HepG2 (cell line): ENCODE data around the gene SLC8A2. TPM values are rescaled to one million over a fixed set of nuclear protein-coding genes. Genes with fewer than 3 reads are reported as not detected.

ENCODE experiments used
- AKAP8 ChIP-seq: sonication (generic); formaldehyde crosslinking; IDR thresholded peaks from 2 replicates; pipeline ENCODE4 v1.5.1; 2020; ENCODE audit warnings: mild to moderate bottlenecking, missing genetic modification reagents
- ATF3 ChIP-seq: sonication (generic); formaldehyde crosslinking; IDR thresholded peaks from 2 replicates; pipeline ENCODE4 v1.4.0; 2020; ENCODE audit warnings: missing genetic modification reagents
- JUN ChIP-seq: sonication (generic); formaldehyde crosslinking; IDR thresholded peaks from 2 replicates; pipeline ENCODE4 v1.4.0; 2020; ENCODE audit warnings: mild to moderate bottlenecking, missing genetic modification reagents
- MED13 ChIP-seq: sonication (generic); formaldehyde crosslinking; IDR thresholded peaks from 2 replicates; pipeline ENCODE4 v1.5.0; 2020; ENCODE audit warnings: missing genetic modification reagents
- MYNN ChIP-seq: sonication (generic); formaldehyde crosslinking; IDR thresholded peaks from 2 replicates; pipeline ENCODE4 v1.4.0; 2020; ENCODE audit warnings: mild to moderate bottlenecking, low read depth, missing genetic modification reagents
- PHB2 ChIP-seq: fragments of 450-650 bp; IDR thresholded peaks from 2 replicates; pipeline ENCODE4 v1.6.1; 2018; ENCODE audit not compliant: partially characterized antibody
- PITX1 ChIP-seq: sonication (generic); formaldehyde crosslinking; IDR thresholded peaks from 2 replicates; pipeline ENCODE4 v1.5.1; 2020; ENCODE audit warnings: mild to moderate bottlenecking, missing genetic modification reagents
- PRMT3 ChIP-seq: sonication (generic); formaldehyde crosslinking; IDR thresholded peaks from 2 replicates; pipeline ENCODE4 v1.8.1; 2022; ENCODE audit warnings: low read depth, mild to moderate bottlenecking, moderate library complexity, missing genetic modification reagents, borderline replicate concordance
- RARA ChIP-seq: IDR thresholded peaks from 2 replicates; pipeline ENCODE4 v1.6.1; 2016; ENCODE audit warnings: missing genetic modification reagents, missing compliant biosample characterization
- RFX3 ChIP-seq: IDR thresholded peaks from 2 replicates; pipeline ENCODE4 v1.6.1; 2016; ENCODE audit warnings: missing biosample characterization, missing genetic modification reagents
- SRF ChIP-seq: IDR thresholded peaks from 2 replicates; pipeline ENCODE4 v1.6.1; 2011; ENCODE audit warnings: mild to moderate bottlenecking, low read depth, low read length, moderate library complexity
- SYNCRIP ChIP-seq: fragments of 200-400 bp; formaldehyde crosslinking; IDR thresholded peaks from 2 replicates; pipeline ENCODE4 v1.6.1; 2018; ENCODE audit warnings: mild to moderate bottlenecking, low read depth, low read length; ENCODE audit not compliant: insufficient read depth
- TBX3 ChIP-seq: fragments of 450-650 bp; IDR thresholded peaks from 2 replicates; pipeline ENCODE4 v1.6.1; 2017; ENCODE audit warnings: antibody characterized with exemption, mild to moderate bottlenecking, inconsistent platforms, borderline replicate concordance
- TEAD3 ChIP-seq: optimal IDR thresholded peaks from 2 replicates; pipeline ENCODE3; 2016; ENCODE audit warnings: borderline replicate concordance
- ZBTB39 ChIP-seq: sonication (generic); formaldehyde crosslinking; IDR thresholded peaks from 2 replicates; pipeline ENCODE4 v1.5.0; 2020; ENCODE audit warnings: missing genetic modification reagents
- ZNF280B ChIP-seq: sonication (generic); formaldehyde crosslinking; IDR thresholded peaks from 2 replicates; pipeline ENCODE4 v1.5.0; 2020; ENCODE audit warnings: missing genetic modification reagents, mild to moderate bottlenecking, borderline replicate concordance
- ZNF317 ChIP-seq: sonication (generic); formaldehyde crosslinking; IDR thresholded peaks from 2 replicates; pipeline ENCODE4 v1.5.0; 2020; ENCODE audit warnings: mild to moderate bottlenecking, missing genetic modification reagents
- ZNF367 ChIP-seq: sonication (generic); formaldehyde crosslinking; IDR thresholded peaks from 2 replicates; pipeline ENCODE4 v1.4.0; 2020; ENCODE audit warnings: missing genetic modification reagents, borderline replicate concordance
- ZNF556 ChIP-seq: sonication (generic); formaldehyde crosslinking; IDR thresholded peaks from 2 replicates; pipeline ENCODE4 v1.4.0; 2020; ENCODE audit warnings: mild to moderate bottlenecking, missing genetic modification reagents, borderline replicate concordance
- ZNF652 ChIP-seq: IDR thresholded peaks from 2 replicates; pipeline ENCODE4 v1.6.1; 2016; ENCODE audit warnings: low read depth, borderline replicate concordance
- ZNF713 ChIP-seq: sonication (generic); formaldehyde crosslinking; IDR thresholded peaks from 2 replicates; pipeline ENCODE4 v1.4.0; 2020; ENCODE audit warnings: mild to moderate bottlenecking, missing genetic modification reagents
- ZNF761 ChIP-seq: sonication (generic); formaldehyde crosslinking; conservative IDR thresholded peaks from 2 replicates; pipeline ENCODE4 v1.4.0; 2020; ENCODE audit warnings: mild to moderate bottlenecking, missing genetic modification reagents
- ZSCAN9 ChIP-seq: IDR thresholded peaks from 2 replicates; pipeline ENCODE4 v1.6.1; 2016; ENCODE audit warnings: borderline replicate concordance
- polyA plus RNA-seq, 8 experiments: library from polyadenylated mRNA; depleted of rRNA in 3 of 8; stranded (reverse) in 7 of 8; unstranded in 1 of 8; fragments of >200 nt; fragmentation: Illumina TruSeq in 4 of 8; extraction: Trizol in 4 of 8; gene quantifications; 2 replicates each; pipeline versions ENCODE4 v1.2.1 to v1.2.3, GENCODE V29; 2011 to 2016; ENCODE audit warnings: low read depth in 4 of 8, missing spikeins in 1 of 8, mixed read lengths in 1 of 8; ENCODE audit not compliant: insufficient read depth in 1 of 8
- total RNA-seq, 5 experiments: library from RNA; depleted of rRNA; stranded (reverse); fragments of >200 nt; fragmentation: Illumina TruSeq; extraction: Trizol; gene quantifications; 2 replicates each; pipeline ENCODE4 v1.2.3, GENCODE V29; 2016; ENCODE audit warnings: low read depth in 1 of 5
- TF ChIP-seq, protein P1 (sequence below): sonication (generic); formaldehyde crosslinking; conservative IDR thresholded peaks from 2 replicates; pipeline ENCODE4 v1.8.0; 2022; ENCODE audit warnings: missing genetic modification reagents
- TF ChIP-seq, protein P2 (sequence below): sonication (generic); formaldehyde crosslinking; IDR thresholded peaks from 2 replicates; pipeline ENCODE4 v1.5.0; 2020; ENCODE audit warnings: missing genetic modification reagents

The SLC8A2 gene
- total and polyA plus RNA-seq, 2 of the 13 experiments (the other 11 are each of a cell fraction or from before 2014, with no cell fraction given) = 0.02 TPM; not detected in 1

GRCh38 chr19:47406711-47407416, 64.8 kb downstream of the SLC8A2 start (continued):
- TF ChIP-seq AKAP8 (no peak), ZBTB39 (CRISPR knock-in tag) (no peak), JUN (CRISPR knock-in tag) (no peak), PHB2 (no peak), ZNF713 (CRISPR knock-in tag) (no peak), RARA (CRISPR knock-in tag) (peak; percentile 45; the same call in 1 of the 2 replicates), MYNN (CRISPR knock-in tag) (no peak), TBX3 (no peak), ZNF317 (CRISPR knock-in tag) (no peak), ZNF367 (no peak; the same call in 1 of the 2 replicates), MED13 (CRISPR knock-in tag) (0 out of 2 replicates have a peak, but pooled peaks have one; percentile 55), SYNCRIP (no peak), ZNF761 (CRISPR knock-in tag) (no peak), ZSCAN9 (CRISPR knock-in tag) (no peak; the same call in 1 of the 2 replicates), TEAD3 (CRISPR knock-in tag) (no peak), ATF3 (CRISPR knock-in tag) (no peak), PITX1 (CRISPR knock-in tag) (0 out of 2 replicates have a peak, but pooled peaks have one; percentile 18), ZNF652 (no peak), ZNF556 (CRISPR knock-in tag) (no peak), PRMT3 (CRISPR knock-in tag) (no peak), ZNF280B (CRISPR knock-in tag) (no peak), SRF (no peak), RFX3 (CRISPR knock-in tag) (no peak)
- TF ChIP-seq, protein P1, sequence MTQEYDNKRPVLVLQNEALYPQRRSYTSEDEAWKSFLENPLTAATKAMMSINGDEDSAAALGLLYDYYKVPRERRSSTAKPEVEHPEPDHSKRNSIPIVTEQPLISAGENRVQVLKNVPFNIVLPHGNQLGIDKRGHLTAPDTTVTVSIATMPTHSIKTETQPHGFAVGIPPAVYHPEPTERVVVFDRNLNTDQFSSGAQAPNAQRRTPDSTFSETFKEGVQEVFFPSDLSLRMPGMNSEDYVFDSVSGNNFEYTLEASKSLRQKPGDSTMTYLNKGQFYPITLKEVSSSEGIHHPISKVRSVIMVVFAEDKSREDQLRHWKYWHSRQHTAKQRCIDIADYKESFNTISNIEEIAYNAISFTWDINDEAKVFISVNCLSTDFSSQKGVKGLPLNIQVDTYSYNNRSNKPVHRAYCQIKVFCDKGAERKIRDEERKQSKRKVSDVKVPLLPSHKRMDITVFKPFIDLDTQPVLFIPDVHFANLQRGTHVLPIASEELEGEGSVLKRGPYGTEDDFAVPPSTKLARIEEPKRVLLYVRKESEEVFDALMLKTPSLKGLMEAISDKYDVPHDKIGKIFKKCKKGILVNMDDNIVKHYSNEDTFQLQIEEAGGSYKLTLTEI = no peak
- TF ChIP-seq, protein P2, sequence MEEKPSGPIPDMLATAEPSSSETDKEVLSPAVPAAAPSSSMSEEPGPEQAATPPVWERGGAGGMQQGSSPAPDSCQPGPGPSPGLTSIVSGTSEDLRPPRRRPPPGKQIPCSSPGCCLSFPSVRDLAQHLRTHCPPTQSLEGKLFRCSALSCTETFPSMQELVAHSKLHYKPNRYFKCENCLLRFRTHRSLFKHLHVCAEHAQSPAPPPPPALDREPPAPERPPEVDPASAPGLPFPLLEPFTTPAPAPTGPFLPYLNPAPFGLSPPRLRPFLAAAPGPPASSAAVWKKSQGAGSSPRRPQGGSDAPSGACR (CRISPR knock-in tag) = no peak
